Bronchial epithelial cell (primary cell): ENCODE measurements around the gene WFDC11. TPM values are rescaled to one million over a fixed set of nuclear protein-coding genes. Genes with fewer than 3 reads are reported as not detected.

Experiments
- DNase-seq: peaks from one replicate; pipeline ENCODE4 v3.0.0-alpha.2; 2010; ENCODE audit warnings: low read depth
- FAIRE-seq: peaks from 2 replicates; lab custom pipeline; 2011; peaks lifted over from hg19 to GRCh38; lab: Jason Lieb, UNC
- H3K27me3 ChIP-seq: 2 replicates; pipeline ENCODE4 v1.5.1; 2011; ENCODE audit warnings: low read length; ENCODE audit not compliant: control insufficient read depth, insufficient read depth
- H3K36me3 ChIP-seq: 2 replicates; pipeline ENCODE4 v1.5.1; 2011; ENCODE audit warnings: low read length; ENCODE audit not compliant: control insufficient read depth, insufficient read depth
- H3K4me3 ChIP-seq: 2 replicates; pipeline ENCODE4 v1.5.1; 2011; ENCODE audit warnings: mild to moderate bottlenecking, low read depth, low read length, control low read depth
- CTCF ChIP-seq: IDR thresholded peaks from 2 replicates; pipeline ENCODE4 v1.5.1; 2011; ENCODE audit warnings: mild to moderate bottlenecking, moderate library complexity, low read length, control low read depth, inconsistent platforms; ENCODE audit not compliant: insufficient read depth, severe bottlenecking
- total RNA-seq: library from RNA; depleted of rRNA; stranded (reverse); fragments of >200 nt; gene quantifications from 2 replicates; pipeline ENCODE4 v1.2.1, GENCODE V29; 2014

WFDC11 gene
- total RNA-seq, 1 donor from 2014 or later: not detected

- no peak within 1 kb of the TSS for H3K4me3 ChIP-seq
- peak; percentile 67 for DNase-seq
- FAIRE-seq: peak; percentile 52
- H3K36me3 ChIP-seq: no peaks in the 10 kb centered on the region
- H3K27me3 ChIP-seq: peaks cover 1% of the 10 kb centered on the region
- peak; percentile 94 for TF ChIP-seq CTCF
Measured at GRCh38 chr20:45629496-45630100, 40.4 kb downstream of the WFDC11 start, which contains the start of gene WFDC10A. Gene WFDC10A (plus strand): TSS chr20:45629739. CDS start chr20:45629814, 75 bp downstream.

GRCh38 chr20:45626540-45626939 is 43.5 kb downstream of the WFDC11 start:
- H3K27me3 ChIP-seq: peaks cover 1% of the 10 kb centered on the region
- H3K4me3 ChIP-seq: no peak overlapping the region
- DNase-seq (no peak), FAIRE-seq (no peak)
- no peak for TF ChIP-seq CTCF
- H3K36me3 ChIP-seq: no peaks in the 10 kb centered on the region

- DNase-seq (no peak), FAIRE-seq (no peak)
- TF ChIP-seq CTCF: no peak
- Histone ChIP-seq H3K27me3 (no peaks in the 10 kb centered on the region), H3K4me3 (no peak overlapping the region), H3K36me3 (no peaks in the 10 kb centered on the region)
Measured at GRCh38 chr20:45621593-45621992, 48.4 kb downstream of the WFDC11 start.

- Histone ChIP-seq H3K36me3 (no peaks in the 10 kb centered on the region), H3K27me3 (no peaks in the 10 kb centered on the region), H3K4me3 (no peak overlapping the region)
- no peak for FAIRE-seq
- TF ChIP-seq CTCF: no peak
- peak; percentile 78 for DNase-seq
Measured at GRCh38 chr20:45617591-45617990, 52.4 kb downstream of the WFDC11 start.

- Histone ChIP-seq H3K27me3 (no peaks in the 10 kb centered on the region), H3K4me3 (no peak overlapping the region), H3K36me3 (no peaks in the 10 kb centered on the region)
- FAIRE-seq (no peak), DNase-seq (no peak)
- TF ChIP-seq CTCF: no peak
Measured at GRCh38 chr20:45612314-45612713, 57.7 kb downstream of the WFDC11 start.

- Histone ChIP-seq H3K27me3 (no peaks in the 10 kb centered on the region), H3K4me3 (no peak overlapping the region), H3K36me3 (no peaks in the 10 kb centered on the region)
- TF ChIP-seq CTCF: no peak
- FAIRE-seq (no peak), DNase-seq (peak; percentile 93)
Measured at GRCh38 chr20:45611054-45611453, 59.0 kb downstream of the WFDC11 start.
